ENCODE data around the gene RUSC2.
"Not testable (repeated sequence)": the region's sequence is repeated elsewhere in the genome, so short reads cannot be mapped to it uniquely, and the experiment has no call there.

The RUSC2 gene

GRCh38 chr9:35526087-35526801 lies 36.3 kb downstream of the RUSC2 start:
- DNase-seq: no peak

GRCh38 chr9:35529161-35529823 lies 39.4 kb downstream of the RUSC2 start:
- DNase-seq: no peak

- DNase-seq: no peak
These were observed 43.5 kb downstream of the RUSC2 start for GRCh38 chr9:35533398-35533797.

- DNase-seq: not testable (repeated sequence)
These were observed 45.0 kb downstream of the RUSC2 start for GRCh38 chr9:35534921-35535320.

- no peak for DNase-seq
These were observed 48.0 kb downstream of the RUSC2 start for GRCh38 chr9:35537913-35538312.

GRCh38 chr9:35538361-35539234 lies 48.7 kb downstream of the RUSC2 start:
- no peak for DNase-seq
